Measurements from ENCODE around the gene INSIG1. TPM values are rescaled to one million over a fixed set of nuclear protein-coding genes. Genes with fewer than 3 reads are reported as not detected.

The INSIG1 gene
- total RNA-seq, 1 donor from 2014 or later, result 302 TPM

- DNase-seq (ENCODE audit: low read depth), result no peak
- Histone ChIP-seq H3K27me3 (ENCODE audit: control insufficient read depth, insufficient read depth, low read length) (peaks cover 2% of the 10 kb centered on the region), H3K4me3 (ENCODE audit: low read depth, low read length) (no peak overlapping the region), H3K36me3 (ENCODE audit: control insufficient read depth, insufficient read depth, low read length) (no peaks in the 10 kb centered on the region)
- TF ChIP-seq CTCF (IDR thresholded peaks at IDR 0.05; ENCODE audit: insufficient read depth, low read length, poor library complexity, severe bottlenecking), result no peak
These were observed 10.3 kb upstream of the INSIG1 start for GRCh38 chr7:155287284-155287935.

- Histone ChIP-seq H3K27me3 (ENCODE audit: control insufficient read depth, insufficient read depth, low read length) (peaks cover 2% of the 10 kb centered on the region), H3K36me3 (ENCODE audit: control insufficient read depth, insufficient read depth, low read length) (no peaks in the 10 kb centered on the region), H3K4me3 (ENCODE audit: low read depth, low read length) (no peak overlapping the region)
- DNase-seq (ENCODE audit: low read depth), result no peak
- TF ChIP-seq CTCF (IDR thresholded peaks at IDR 0.05; ENCODE audit: insufficient read depth, low read length, poor library complexity, severe bottlenecking), result no peak
These were observed 9.6 kb upstream of the INSIG1 start for GRCh38 chr7:155288055-155288454.

GRCh38 chr7:155289107-155289506 is 8.6 kb upstream of the INSIG1 start:
- Histone ChIP-seq H3K4me3 (ENCODE audit: low read depth, low read length) (no peak overlapping the region), H3K27me3 (ENCODE audit: control insufficient read depth, insufficient read depth, low read length) (peaks cover 2% of the 10 kb centered on the region), H3K36me3 (ENCODE audit: control insufficient read depth, insufficient read depth, low read length) (no peaks in the 10 kb centered on the region)
- no peak for DNase-seq (ENCODE audit: low read depth)
- no peak for TF ChIP-seq CTCF (IDR thresholded peaks at IDR 0.05; ENCODE audit: insufficient read depth, low read length, poor library complexity, severe bottlenecking)

GRCh38 chr7:155289949-155290501 is 7.7 kb upstream of the INSIG1 start:
- no peak for DNase-seq (ENCODE audit: low read depth)
- no peaks in the 10 kb centered on the region for H3K36me3 ChIP-seq (ENCODE audit: control insufficient read depth, insufficient read depth, low read length)
- no peak for TF ChIP-seq CTCF (IDR thresholded peaks at IDR 0.05; ENCODE audit: insufficient read depth, low read length, poor library complexity, severe bottlenecking)

GRCh38 chr7:155291045-155291530 is 6.6 kb upstream of the INSIG1 start:
- DNase-seq (ENCODE audit: low read depth), result peak; percentile 41
- Histone ChIP-seq H3K27me3 (ENCODE audit: control insufficient read depth, insufficient read depth, low read length) (no peaks in the 10 kb centered on the region), H3K36me3 (ENCODE audit: control insufficient read depth, insufficient read depth, low read length) (no peaks in the 10 kb centered on the region), H3K4me3 (ENCODE audit: low read depth, low read length) (no peak overlapping the region)
- TF ChIP-seq CTCF (IDR thresholded peaks at IDR 0.05; ENCODE audit: insufficient read depth, low read length, poor library complexity, severe bottlenecking), result no peak

More at GRCh38 chr7:155289949-155290501, 7.7 kb upstream of the INSIG1 start:
- no peaks in the 10 kb centered on the region for H3K27me3 ChIP-seq (ENCODE audit: control insufficient read depth, insufficient read depth, low read length)
- H3K4me3 ChIP-seq (ENCODE audit: low read depth, low read length), result no peak overlapping the region
